ENCODE results near the gene NRN1L.
A peak's percentile ranks its signal among the peaks of the same experiment; 100 is the strongest.

NRN1L gene

DNA sequence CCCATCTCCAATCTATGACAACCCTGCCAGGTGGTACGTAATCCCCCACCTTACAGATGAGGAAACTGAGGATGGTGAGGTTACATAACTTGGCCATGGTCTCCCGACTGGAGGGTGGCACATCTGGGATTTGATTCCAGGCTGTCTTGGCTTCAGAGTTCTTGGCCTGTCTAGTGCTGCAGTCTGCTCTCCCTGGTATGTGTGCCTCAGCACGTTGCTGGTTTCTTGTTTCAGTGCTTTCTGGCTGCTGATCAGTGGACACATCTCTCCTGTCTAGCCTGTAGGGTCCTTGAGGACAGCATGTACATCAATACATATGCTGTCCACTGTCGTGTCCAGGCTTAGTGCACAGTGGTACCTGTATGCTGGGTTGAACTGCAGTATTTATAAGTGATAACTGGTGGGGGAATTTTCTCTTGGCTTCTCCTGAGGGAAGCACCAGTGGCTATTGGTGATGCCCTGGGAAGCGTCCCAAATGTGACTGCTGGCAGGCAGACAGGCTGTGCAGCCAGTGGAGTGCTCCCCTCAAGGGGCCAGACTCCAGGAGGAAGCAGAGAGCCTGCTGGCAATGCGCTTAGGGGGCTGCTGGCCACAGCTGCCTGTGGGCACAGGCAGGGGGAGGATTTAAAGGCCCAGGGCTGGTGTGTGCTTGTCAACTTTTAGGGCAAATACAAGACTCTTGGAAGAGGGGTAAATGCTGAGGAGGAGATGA is 32.6 kb downstream of the NRN1L start:
- no peak for DNase-seq (ENCODE audit: low read depth)

- DNase-seq (ENCODE audit: low read depth) = peak; percentile 82
These were observed 33.2 kb downstream of the NRN1L start for GRCh38 chr16:67917852-67918236.

GRCh38 chr16:67919622-67920221 is 35.0 kb downstream of the NRN1L start:
- DNase-seq (ENCODE audit: low read depth) = no peak

GRCh38 chr16:67922221-67922620 is 37.5 kb downstream of the NRN1L start:
- DNase-seq (ENCODE audit: low read depth) = peak; percentile 52

DNA sequence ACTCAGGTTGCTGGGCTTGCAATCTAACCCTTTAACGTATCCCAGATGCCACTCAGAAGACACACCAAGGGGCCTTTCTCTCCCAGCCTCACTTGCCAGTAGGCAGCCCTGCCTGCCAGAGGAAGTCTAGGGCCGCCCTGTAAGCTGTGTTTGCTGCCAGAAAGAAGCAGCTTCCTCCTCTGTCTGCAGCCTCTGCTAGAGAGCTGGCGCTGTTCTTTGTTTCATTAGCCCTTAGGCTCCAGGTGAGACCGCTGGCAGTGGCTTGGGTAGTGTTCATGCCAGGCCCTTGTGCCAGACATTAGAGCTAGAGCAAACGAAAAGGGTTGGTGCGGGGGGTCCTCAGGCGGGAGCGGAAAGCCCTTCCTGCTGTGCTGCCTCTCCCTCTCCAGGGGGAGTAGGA is 38.1 kb downstream of the NRN1L start:
- DNase-seq (ENCODE audit: low read depth) = no peak

DNA sequence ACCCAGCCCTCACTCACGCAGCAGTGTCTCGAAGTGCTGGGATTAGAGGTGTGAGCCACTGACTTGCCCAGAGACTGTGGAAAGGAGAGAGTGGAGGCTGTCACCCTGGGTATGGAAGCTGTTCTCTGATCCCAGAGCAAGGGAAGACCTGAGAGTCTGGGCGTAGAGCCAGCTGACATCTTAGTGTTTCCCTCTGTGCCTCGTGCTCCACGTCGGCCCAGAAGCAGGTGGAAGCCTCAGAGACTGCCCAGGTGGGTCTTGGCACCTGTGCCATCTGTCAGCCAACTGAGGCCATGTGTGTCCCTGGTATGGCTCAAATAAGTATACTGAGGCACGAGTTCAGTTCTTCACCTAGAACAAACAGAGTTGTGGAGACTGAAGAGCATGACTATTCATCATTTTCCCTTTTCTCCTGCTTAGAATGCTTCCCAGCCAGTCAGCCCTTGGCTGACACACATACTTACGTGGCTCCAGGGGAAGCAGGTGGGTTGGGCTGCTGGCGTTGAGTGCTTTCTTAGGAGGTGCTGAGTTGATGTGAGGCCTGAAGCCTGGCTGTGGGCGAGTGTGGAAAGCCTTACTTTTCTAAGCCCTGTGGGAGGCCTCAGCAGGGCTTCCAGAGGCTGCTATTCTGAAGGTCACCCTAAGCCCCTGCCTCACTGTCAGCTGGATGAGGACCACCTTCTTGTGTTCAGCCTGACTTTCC is 38.9 kb downstream of the NRN1L start:
- DNase-seq (ENCODE audit: low read depth) = no peak

- DNase-seq (ENCODE audit: low read depth) = no peak
These were observed 39.6 kb downstream of the NRN1L start for GRCh38 chr16:67924140-67924906.

DNA sequence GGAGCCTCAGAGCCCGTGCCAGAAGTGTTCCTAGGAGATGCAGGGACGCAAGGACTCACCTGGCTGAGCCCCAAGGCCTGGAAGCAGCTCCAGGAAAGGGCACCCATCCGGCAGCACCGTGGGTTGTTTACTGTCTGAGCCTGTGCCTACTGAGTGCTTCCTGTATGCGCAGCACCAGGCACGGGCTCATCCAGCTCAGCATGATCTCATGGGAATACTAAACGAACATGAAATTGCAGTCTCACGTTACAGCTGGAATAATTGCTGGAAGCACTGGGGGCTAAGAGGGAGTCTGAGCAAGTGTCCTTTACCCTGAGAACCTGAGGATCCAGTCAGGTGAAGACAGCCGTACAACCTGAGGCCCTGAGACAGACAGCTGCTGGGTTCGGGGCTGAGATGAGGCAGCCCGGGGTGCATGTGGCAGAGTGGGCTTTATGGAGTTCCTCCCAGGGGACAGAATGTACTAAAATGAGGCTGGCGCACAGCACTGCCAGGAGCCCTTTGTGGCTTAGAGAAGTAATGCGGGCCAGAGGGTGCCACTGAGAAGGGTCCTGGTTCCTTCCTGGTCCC is 41.6 kb downstream of the NRN1L start:
- peak; percentile 40 for DNase-seq (ENCODE audit: low read depth)

DNA sequence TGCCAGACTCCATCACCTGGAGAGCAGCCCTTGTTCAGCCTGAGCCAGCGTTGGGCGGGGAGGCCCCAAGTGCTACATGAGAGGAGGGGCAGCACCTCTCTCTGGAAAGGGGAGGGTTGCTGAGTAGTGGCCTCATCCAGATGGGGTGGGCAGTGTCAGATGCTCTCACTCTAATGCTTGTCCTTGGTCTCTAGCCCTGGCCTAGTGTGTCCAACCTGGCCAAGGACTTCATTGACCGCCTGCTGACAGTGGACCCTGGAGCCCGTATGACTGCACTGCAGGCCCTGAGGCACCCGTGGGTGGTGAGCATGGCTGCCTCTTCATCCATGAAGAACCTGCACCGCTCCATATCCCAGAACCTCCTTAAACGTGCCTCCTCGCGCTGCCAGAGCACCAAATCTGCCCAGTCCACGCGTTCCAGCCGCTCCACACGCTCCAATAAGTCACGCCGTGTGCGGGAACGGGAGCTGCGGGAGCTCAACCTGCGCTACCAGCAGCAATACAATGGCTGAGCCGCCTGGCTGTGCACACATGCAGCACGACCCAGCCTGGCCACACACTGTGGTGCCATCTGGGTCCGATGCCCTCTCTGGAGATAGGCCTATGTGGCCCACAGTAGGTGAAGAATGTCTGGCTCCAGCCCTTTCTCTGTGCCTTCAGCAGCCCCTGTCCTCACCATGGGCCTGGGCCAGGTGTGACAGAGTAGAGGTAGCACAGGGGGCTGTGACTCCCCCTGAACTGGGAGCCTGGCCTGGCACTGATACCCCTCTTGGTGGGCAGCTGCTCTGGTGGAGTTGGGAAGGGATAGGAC is 42.7 kb downstream of the NRN1L start:
- no peak for DNase-seq (ENCODE audit: low read depth)

DNA sequence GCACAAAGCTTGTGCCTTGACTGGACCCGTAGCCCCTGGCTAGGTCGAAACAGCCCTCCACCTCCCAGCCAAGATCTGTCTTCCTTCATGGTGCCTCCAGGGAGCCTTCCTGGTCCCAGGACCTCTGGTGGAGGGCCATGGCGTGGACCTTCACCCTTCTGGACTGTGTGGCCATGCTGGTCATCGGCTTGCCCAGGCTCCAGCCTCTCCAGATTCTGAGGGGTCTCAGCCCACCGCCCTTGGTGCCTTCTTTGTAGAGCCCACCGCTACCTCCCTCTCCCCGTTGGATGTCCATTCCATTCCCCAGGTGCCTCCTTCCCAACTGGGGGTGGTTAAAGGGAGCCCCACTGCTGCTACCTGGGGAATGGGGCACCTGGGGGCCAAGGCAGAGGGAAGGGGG is 43.5 kb downstream of the NRN1L start:
- DNase-seq (ENCODE audit: low read depth) = no peak

DNA sequence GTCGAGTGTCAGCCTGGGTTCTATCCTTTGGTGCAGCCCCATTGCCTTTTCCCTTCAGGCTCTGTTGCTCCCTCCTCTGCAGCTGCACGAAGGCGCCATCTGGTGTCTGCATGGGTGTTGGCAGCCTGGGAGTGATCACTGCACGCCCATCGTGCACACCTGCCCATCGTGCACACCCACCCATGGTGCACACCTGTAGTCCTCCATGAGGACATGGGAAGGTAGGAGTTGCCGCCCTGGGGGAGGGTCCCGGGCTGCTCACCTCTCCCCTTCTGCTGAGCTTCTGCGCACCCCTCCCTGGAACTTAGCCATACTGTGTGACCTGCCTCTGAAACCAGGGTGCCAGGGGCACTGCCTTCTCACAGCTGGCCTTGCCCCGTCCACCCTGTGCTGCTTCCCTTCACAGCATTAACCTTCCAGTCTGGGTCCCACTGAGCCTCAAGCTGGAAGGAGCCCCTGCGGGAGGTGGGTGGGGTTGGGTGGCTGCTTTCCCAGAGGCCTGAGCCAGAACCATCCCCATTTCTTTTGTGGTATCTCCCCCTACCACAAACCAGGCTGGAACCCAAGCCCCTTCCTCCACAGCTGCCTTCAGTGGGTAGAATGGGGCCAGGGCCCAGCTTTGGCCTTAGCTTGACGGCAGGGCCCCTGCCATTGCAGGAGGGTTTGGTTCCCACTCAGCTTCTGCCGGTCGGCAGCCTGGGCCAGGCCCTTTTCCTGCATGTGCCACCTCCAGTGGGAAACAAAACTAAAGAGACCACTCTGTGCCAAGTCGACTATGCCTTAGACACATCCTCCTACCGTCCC is 44.1 kb downstream of the NRN1L start:
- peak; percentile 37 for DNase-seq (ENCODE audit: low read depth)

GRCh38 chr16:67930191-67930590 is 45.5 kb downstream of the NRN1L start:
- no peak for DNase-seq (ENCODE audit: low read depth)

GRCh38 chr16:67930678-67931211 is 46.1 kb downstream of the NRN1L start:
- DNase-seq (ENCODE audit: low read depth) = no peak

- DNase-seq (ENCODE audit: low read depth) = no peak
These were observed 47.2 kb downstream of the NRN1L start, which contains the start of gene CTRL for GRCh38 chr16:67931712-67932461. CTRL (minus strand) TSS chr16:67931862; CDS start chr16:67931852, 10 bp downstream.

GRCh38 chr16:67932462-67932840 is 47.8 kb downstream of the NRN1L start:
- DNase-seq (ENCODE audit: low read depth) = no peak

DNA sequence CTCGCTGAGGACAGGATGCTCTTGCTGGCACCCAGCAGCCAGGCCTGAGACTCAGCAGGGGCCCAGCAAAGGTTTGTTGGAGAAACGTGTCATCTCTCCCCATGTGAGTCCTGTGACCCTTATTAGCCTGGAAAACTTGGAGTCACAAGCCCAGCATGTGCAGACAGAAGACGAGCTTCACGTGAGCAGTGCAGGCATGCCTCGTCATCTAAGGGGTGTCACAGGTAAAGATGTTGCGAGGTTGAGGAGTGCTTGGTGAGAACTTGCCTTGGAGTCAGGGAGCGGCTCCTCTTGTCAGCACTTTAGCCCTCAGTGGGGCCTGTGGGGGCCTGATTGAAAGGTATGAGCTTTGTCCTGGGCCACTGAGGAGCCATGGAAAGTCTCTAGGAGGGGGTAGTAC is 49.1 kb downstream of the NRN1L start:
- DNase-seq (ENCODE audit: low read depth) = no peak

DNA sequence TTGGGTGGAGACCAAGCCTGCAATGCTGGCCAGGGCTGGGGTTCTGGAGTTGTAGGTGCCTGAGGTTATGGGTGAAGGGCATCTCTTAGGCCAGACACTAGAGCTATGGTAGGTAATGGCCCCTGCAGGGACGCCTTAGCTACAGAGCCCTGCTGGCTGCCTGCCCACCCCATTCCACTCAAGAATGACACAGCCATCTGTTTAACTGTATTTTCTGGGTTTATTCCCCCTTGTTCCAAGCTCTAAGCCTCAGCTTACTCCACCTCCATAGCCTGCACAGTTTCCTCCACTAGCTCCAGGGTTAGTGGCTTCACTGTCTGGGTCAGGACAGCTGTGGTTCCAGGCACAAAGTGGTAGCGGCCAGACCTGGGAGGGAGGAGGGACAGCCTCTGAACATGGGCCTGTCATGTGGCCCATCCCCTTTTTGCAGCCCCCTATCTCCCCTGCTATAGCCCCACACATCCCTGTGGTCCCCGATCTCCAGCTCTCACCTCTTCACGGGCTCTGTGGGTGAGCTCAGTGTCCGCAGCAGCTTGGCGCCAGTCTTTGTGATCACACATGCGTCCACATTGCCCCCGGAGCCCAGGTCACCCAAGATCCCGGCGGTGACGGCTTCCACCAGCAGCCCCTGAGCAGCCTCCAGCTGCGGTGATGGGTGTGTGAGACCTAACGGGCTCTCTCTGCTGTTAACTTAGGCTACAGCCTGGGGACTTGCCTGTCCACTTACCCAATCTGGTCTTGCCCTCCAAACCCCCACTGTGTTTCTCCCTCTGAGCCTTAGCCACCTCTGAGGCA is 49.8 kb downstream of the NRN1L start:
- DNase-seq (ENCODE audit: low read depth) = no peak

- DNase-seq (ENCODE audit: low read depth) = no peak
These were observed 50.4 kb downstream of the NRN1L start for GRCh38 chr16:67935101-67935401.

Measured in amniotic epithelial cell (primary cell).